HEK293 (cell line): ENCODE data around the gene BTBD6.

ENCODE experiments used
- CTCF ChIA-PET: fragments of 350-600 bp; formaldehyde crosslinking; extraction: SDS; loops from one replicate; lab custom pipeline; 2021; ENCODE audit warnings: antibody characterized with exemption; lab: Yijun Ruan, JAX
- POLR2A ChIA-PET: fragments of 300-600 bp; formaldehyde crosslinking; extraction: SDS; loops from one replicate; lab custom pipeline; 2020; ENCODE audit warnings: antibody characterized with exemption, inconsistent platforms; lab: Yijun Ruan, JAX
- H3K27ac ChIP-seq: fragments of 200-500 bp; sonication (Bioruptor generic); 2 replicates; pipeline ENCODE4 v1.5.1; 2014; ENCODE audit warnings: low read depth, low read length, control low read depth, inconsistent platforms; ENCODE audit errors: extremely low read depth
- H3K36me3 ChIP-seq, 2 experiments: fragments of 200-500 bp in 1 of 2; sonication (Bioruptor generic) in 1 of 2; 1 replicate in 1 of 2; 2 replicates in 1 of 2; pipeline ENCODE4 v1.5.1; 2014 to 2017; ENCODE audit warnings: inconsistent platforms in 2 of 2, low read length in 2 of 2; ENCODE audit not compliant: control insufficient read depth in 2 of 2, insufficient read depth in 1 of 2
- H3K4me1 ChIP-seq: fragments of 200-500 bp; sonication (Bioruptor generic); 2 replicates; pipeline ENCODE4 v1.5.1; 2014; ENCODE audit warnings: mild to moderate bottlenecking, low read length, inconsistent platforms; ENCODE audit not compliant: control insufficient read depth, insufficient read depth
- H3K4me3 ChIP-seq: 2 replicates; pipeline ENCODE4 v1.5.1; 2011; ENCODE audit warnings: low read depth, mild to moderate bottlenecking, control low read depth, low read length, moderate library complexity
- H3K9me3 ChIP-seq: fragments of 200-500 bp; sonication (Bioruptor generic); 2 replicates; pipeline ENCODE4 v1.5.1; 2014; ENCODE audit warnings: low read depth, low read length, inconsistent platforms; ENCODE audit not compliant: control insufficient read depth, insufficient read depth
- EGR2 ChIP-seq: fragments of 450-650 bp; formaldehyde crosslinking; IDR thresholded peaks from 2 replicates; pipeline ENCODE4 v1.5.1; 2016; ENCODE audit warnings: low read depth, missing biosample characterization, missing genetic modification characterization
- GLIS1 ChIP-seq: fragments of 450-650 bp; formaldehyde crosslinking; IDR thresholded peaks from 2 replicates; pipeline ENCODE4 v1.5.1; 2016; ENCODE audit warnings: missing biosample characterization, missing genetic modification characterization
- HIC1 ChIP-seq: fragments of 450-650 bp; formaldehyde crosslinking; IDR thresholded peaks from 2 replicates; pipeline ENCODE4 v1.5.1; 2016; ENCODE audit warnings: missing biosample characterization, missing genetic modification characterization
- MEIS1 ChIP-seq: sonication (generic); formaldehyde crosslinking; IDR thresholded peaks from 2 replicates; pipeline ENCODE4 v1.8.1; 2022; ENCODE audit warnings: missing genetic modification reagents, mild to moderate bottlenecking, borderline replicate concordance
- PRDM6 ChIP-seq: fragments of 450-650 bp; formaldehyde crosslinking; IDR thresholded peaks from 2 replicates; pipeline ENCODE4 v1.5.1; 2017; ENCODE audit warnings: missing biosample characterization, missing genetic modification characterization
- ZBTB1 ChIP-seq: fragments of 450-650 bp; formaldehyde crosslinking; IDR thresholded peaks from 2 replicates; pipeline ENCODE4 v1.5.1; 2016; ENCODE audit warnings: missing biosample characterization, missing genetic modification characterization
- ZBTB17 ChIP-seq: fragments of 450-650 bp; formaldehyde crosslinking; IDR thresholded peaks from 2 replicates; pipeline ENCODE4 v1.5.1; 2016; ENCODE audit warnings: missing biosample characterization, missing genetic modification characterization
- ZBTB20 ChIP-seq: fragments of 450-650 bp; formaldehyde crosslinking; IDR thresholded peaks from 2 replicates; pipeline ENCODE4 v1.5.1; 2016; ENCODE audit warnings: missing biosample characterization, missing genetic modification characterization
- ZBTB26 ChIP-seq: fragments of 450-650 bp; formaldehyde crosslinking; optimal IDR thresholded peaks from 2 replicates; pipeline ENCODE3; 2016; ENCODE audit warnings: missing biosample characterization, mild to moderate bottlenecking, missing genetic modification characterization
- ZIC2 ChIP-seq: fragments of 450-650 bp; formaldehyde crosslinking; IDR thresholded peaks from 2 replicates; pipeline ENCODE4 v1.5.1; 2016; ENCODE audit warnings: missing biosample characterization, missing genetic modification characterization
- ZNF140 ChIP-seq: fragments of 450-650 bp; formaldehyde crosslinking; IDR thresholded peaks from 2 replicates; pipeline ENCODE4 v1.5.1; 2016; ENCODE audit warnings: missing biosample characterization, missing genetic modification characterization
- ZNF2 ChIP-seq: fragments of 450-650 bp; formaldehyde crosslinking; IDR thresholded peaks from 2 replicates; pipeline ENCODE4 v1.5.1; 2016; ENCODE audit warnings: missing biosample characterization, missing genetic modification characterization
- ZNF211 ChIP-seq: fragments of 450-650 bp; formaldehyde crosslinking; IDR thresholded peaks from 2 replicates; pipeline ENCODE4 v1.5.1; 2016; ENCODE audit warnings: low read depth, missing biosample characterization, missing genetic modification characterization
- ZNF248 ChIP-seq: fragments of 450-650 bp; formaldehyde crosslinking; IDR thresholded peaks from 2 replicates; pipeline ENCODE4 v1.5.1; 2017; ENCODE audit warnings: missing biosample characterization, missing genetic modification characterization
- ZNF37A ChIP-seq: fragments of 450-650 bp; IDR thresholded peaks from 2 replicates; pipeline ENCODE4 v1.5.1; 2018; ENCODE audit warnings: missing biosample characterization, missing genetic modification characterization
- ZNF416 ChIP-seq: fragments of 450-650 bp; formaldehyde crosslinking; IDR thresholded peaks from 2 replicates; pipeline ENCODE4 v1.5.1; 2016; ENCODE audit warnings: missing biosample characterization, missing genetic modification characterization
- ZNF426 ChIP-seq: fragments of 450-650 bp; formaldehyde crosslinking; IDR thresholded peaks from 2 replicates; pipeline ENCODE4 v1.5.1; 2017; ENCODE audit warnings: missing biosample characterization, missing genetic modification characterization, mild to moderate bottlenecking, inconsistent platforms, moderate library complexity
- ZNF449 ChIP-seq: fragments of 450-650 bp; formaldehyde crosslinking; IDR thresholded peaks from 2 replicates; pipeline ENCODE4 v1.5.1; 2017; ENCODE audit warnings: missing biosample characterization, mild to moderate bottlenecking, missing genetic modification characterization, moderate library complexity
- ZNF473 ChIP-seq: fragments of 450-650 bp; formaldehyde crosslinking; IDR thresholded peaks from 2 replicates; pipeline ENCODE4 v1.5.1; 2017; ENCODE audit warnings: missing biosample characterization, missing genetic modification characterization
- ZNF488 ChIP-seq: fragments of 450-650 bp; formaldehyde crosslinking; IDR thresholded peaks from 2 replicates; pipeline ENCODE4 v1.5.1; 2016; ENCODE audit warnings: missing biosample characterization, missing genetic modification characterization
- ZNF658 ChIP-seq: fragments of 450-650 bp; formaldehyde crosslinking; IDR thresholded peaks from 2 replicates; pipeline ENCODE4; 2016; ENCODE audit warnings: missing biosample characterization, missing genetic modification characterization
- ZNF664 ChIP-seq: fragments of 450-650 bp; formaldehyde crosslinking; IDR thresholded peaks from 2 replicates; pipeline ENCODE4 v1.5.1; 2016; ENCODE audit warnings: missing biosample characterization, missing genetic modification characterization
- ZNF677 ChIP-seq: fragments of 450-650 bp; IDR thresholded peaks from 2 replicates; pipeline ENCODE4 v1.5.0; 2018; ENCODE audit warnings: missing biosample characterization, mild to moderate bottlenecking, missing genetic modification characterization, moderate library complexity
- ZNF692 ChIP-seq: fragments of 450-650 bp; formaldehyde crosslinking; IDR thresholded peaks from 2 replicates; pipeline ENCODE4 v1.5.1; 2016; ENCODE audit warnings: missing biosample characterization, missing genetic modification characterization
- ZNF701 ChIP-seq: fragments of 450-650 bp; formaldehyde crosslinking; IDR thresholded peaks from 2 replicates; pipeline ENCODE4 v1.5.1; 2016; ENCODE audit warnings: missing biosample characterization, missing genetic modification characterization
- ZNF76 ChIP-seq: fragments of 450-650 bp; formaldehyde crosslinking; IDR thresholded peaks from 2 replicates; pipeline ENCODE4; 2016; ENCODE audit warnings: low read depth, missing biosample characterization, missing genetic modification characterization, borderline replicate concordance
- ZSCAN5A ChIP-seq: fragments of 450-650 bp; formaldehyde crosslinking; IDR thresholded peaks from 2 replicates; pipeline ENCODE4 v1.5.1; 2016; ENCODE audit warnings: missing biosample characterization, missing genetic modification characterization

The BTBD6 gene

GRCh38 chr14:105244334-105244733 is 4.0 kb upstream of the BTBD6 start:
- H3K4me3 ChIP-seq, result no peak overlapping the region
- ChIA-PET CTCF (interaction anchor here (0.6 to 1.8 kb wide), 2 partner anchors 10 to 108 kb away, joined by 3 to 4 read pairs; no protein-coding TSS in a partner anchor), POLR2A (no interaction called here)
- no peak for TF ChIP-seq PRDM6
- TF ChIP-seq ZNF692, result no peak
- TF ChIP-seq EGR2, result no peak
- no peak for TF ChIP-seq ZIC2 (tag by site-specific recombination)
- no peak for TF ChIP-seq ZBTB1 (tag by site-specific recombination)
- no peak for TF ChIP-seq MEIS1 (CRISPR knock-in tag)
- no peak for TF ChIP-seq ZNF2 (tag by site-specific recombination)
- TF ChIP-seq ZNF701 (tag by site-specific recombination), result no peak
- H3K27ac ChIP-seq, result no peak overlapping the region
- no peaks in the 10 kb centered on the region for H3K9me3 ChIP-seq
- peaks cover 6% of the 10 kb centered on the region for H3K4me1 ChIP-seq
- H3K36me3 ChIP-seq, result peaks cover 4 to 30% of the 10 kb centered on the region in 2 experiments; a peak in 2 of 3 replicates

GRCh38 chr14:105247026-105247425 is 1.3 kb upstream of the BTBD6 start:
- POLR2A ChIA-PET, result no interaction called here
- Histone ChIP-seq H3K36me3 (peaks cover 4 to 43% of the 10 kb centered on the region in 2 experiments; a peak in 2 of 3 replicates), H3K4me3 (no peak overlapping the region), H3K4me1 (peaks cover 6% of the 10 kb centered on the region), H3K27ac (no peak overlapping the region), H3K9me3 (no peaks in the 10 kb centered on the region)
- TF ChIP-seq ZNF488 (tag by site-specific recombination), result no peak
- no peak for TF ChIP-seq ZBTB17
- no peak for TF ChIP-seq ZBTB26 (tag by site-specific recombination)
- TF ChIP-seq ZNF658 (tag by site-specific recombination), result no peak
- no peak for TF ChIP-seq ZNF473 (tag by site-specific recombination)
- TF ChIP-seq ZNF426 (tag by site-specific recombination), result no peak
- no peak for TF ChIP-seq ZBTB20 (tag by site-specific recombination)
- TF ChIP-seq ZNF449 (tag by site-specific recombination), result no peak
- TF ChIP-seq ZNF677 (tag by site-specific recombination), result no peak
- TF ChIP-seq ZNF211 (tag by site-specific recombination), result no peak
- no peak for TF ChIP-seq ZNF416
- TF ChIP-seq ZNF76, result no peak
- TF ChIP-seq ZNF248, result no peak
- no peak for TF ChIP-seq ZNF664 (tag by site-specific recombination)
- TF ChIP-seq ZSCAN5A (tag by site-specific recombination), result no peak
- TF ChIP-seq ZNF37A (tag by site-specific recombination), result no peak
- no peak for TF ChIP-seq HIC1 (tag by site-specific recombination)
- no peak for TF ChIP-seq GLIS1 (tag by site-specific recombination)
- no peak for TF ChIP-seq ZNF140
- CTCF ChIA-PET, result interaction anchor here (0.5 to 0.7 kb wide), 2 partner anchors 30 to 44 kb away, joined by 3 read pairs; no protein-coding TSS in a partner anchor
